Activated CD4-positive, alpha-beta T cell treated with anti-CD3 and anti-CD28 coated beads for 1 hour (primary cell): ENCODE results near the gene SCARF2.

Experiments
- DNase-seq: peaks from one replicate; pipeline ENCODE4 v3.0.0-alpha.2; 2020

Gene SCARF2

GRCh38 chr22:20438678-20439492 is 1.3 kb upstream of the SCARF2 start:
- no peak for DNase-seq

- no peak for DNase-seq
These were observed 727 bp upstream of the SCARF2 start for GRCh38 chr22:20438427-20438677.

- DNase-seq: no peak
These were observed 635 bp downstream of the SCARF2 start for GRCh38 chr22:20436768-20437612.

GRCh38 chr22:20436307-20436767 is 1.3 kb downstream of the SCARF2 start:
- no peak for DNase-seq

- no peak for DNase-seq
These were observed 2.0 kb downstream of the SCARF2 start for GRCh38 chr22:20435436-20436306.

GRCh38 chr22:20434773-20435172 is 2.9 kb downstream of the SCARF2 start:
- DNase-seq: no peak

- DNase-seq: no peak
These were observed 3.3 kb downstream of the SCARF2 start for GRCh38 chr22:20434264-20434751.

GRCh38 chr22:20433686-20434241 is 3.9 kb downstream of the SCARF2 start:
- DNase-seq: no peak

- DNase-seq: no peak
These were observed 4.4 kb downstream of the SCARF2 start for GRCh38 chr22:20433191-20433590.

- DNase-seq: no peak
These were observed 5.4 kb downstream of the SCARF2 start for GRCh38 chr22:20432244-20432686.

GRCh38 chr22:20431511-20432192 is 6.0 kb downstream of the SCARF2 start:
- no peak for DNase-seq

- DNase-seq: peak; percentile 49
These were observed 6.7 kb downstream of the SCARF2 start for GRCh38 chr22:20430720-20431510.

- DNase-seq: no peak
These were observed 7.4 kb downstream of the SCARF2 start for GRCh38 chr22:20430101-20430719.

- peak; percentile 69 for DNase-seq
These were observed 8.1 kb downstream of the SCARF2 start for GRCh38 chr22:20429254-20430100.

- no peak for DNase-seq
These were observed 8.9 kb downstream of the SCARF2 start for GRCh38 chr22:20428496-20429253.

GRCh38 chr22:20427945-20428417 is 9.6 kb downstream of the SCARF2 start:
- no peak for DNase-seq

GRCh38 chr22:20427104-20427944 is 10.3 kb downstream of the SCARF2 start:
- no peak for DNase-seq

- no peak for DNase-seq
These were observed 11.4 kb downstream of the SCARF2 start for GRCh38 chr22:20426259-20426615.
